LoVo (cell line): ENCODE data around the gene ZNF526.

ENCODE experiments used
- DNase-seq: peaks from one replicate; pipeline ENCODE4 v3.0.0-alpha.2; 2016; ENCODE audit warnings: low spot score

Gene ZNF526

GRCh38 chr19:42197375-42197817 is 22.7 kb upstream of the ZNF526 start:
- DNase-seq = no peak

GRCh38 chr19:42198676-42199439 is 21.3 kb upstream of the ZNF526 start:
- no peak for DNase-seq

GRCh38 chr19:42199440-42200115 is 20.5 kb upstream of the ZNF526 start:
- no peak for DNase-seq

GRCh38 chr19:42200116-42200715 is 19.9 kb upstream of the ZNF526 start:
- DNase-seq = no peak

- no peak for DNase-seq
These were observed 18.4 kb upstream of the ZNF526 start for GRCh38 chr19:42201489-42202289.

- DNase-seq = no peak
These were observed 17.7 kb upstream of the ZNF526 start for GRCh38 chr19:42202290-42202880.

- DNase-seq = no peak
These were observed 16.4 kb upstream of the ZNF526 start for GRCh38 chr19:42203700-42204099.

- no peak for DNase-seq
These were observed 15.4 kb upstream of the ZNF526 start for GRCh38 chr19:42204664-42205063.

GRCh38 chr19:42206871-42207755 is 13.0 kb upstream of the ZNF526 start:
- no peak for DNase-seq

GRCh38 chr19:42207767-42208271 is 12.3 kb upstream of the ZNF526 start:
- DNase-seq = no peak

- DNase-seq = no peak
These were observed 11.5 kb upstream of the ZNF526 start for GRCh38 chr19:42208612-42209011.

GRCh38 chr19:42212886-42213285 is 7.2 kb upstream of the ZNF526 start:
- no peak for DNase-seq

GRCh38 chr19:42214810-42215485 is 5.2 kb upstream of the ZNF526 start:
- DNase-seq = no peak

GRCh38 chr19:42216653-42217519 is 3.2 kb upstream of the ZNF526 start:
- no peak for DNase-seq

- peak; percentile 96 for DNase-seq
These were observed 2.3 kb upstream of the ZNF526 start, which contains the start of gene DEDD2 for GRCh38 chr19:42217520-42218437. TSS of gene DEDD2 (minus strand) at chr19:42217677. CDS start at chr19:42217007, 670 bp downstream.

GRCh38 chr19:42220751-42221097 is 612 bp downstream of the ZNF526 start:
- no peak for DNase-seq

GRCh38 chr19:42224940-42225717 is 5.0 kb downstream of the ZNF526 start:
- no peak for DNase-seq
